A673 (cell line): ENCODE data around the gene ENTPD6.

Experiments
- EZH2 ChIP-seq: fragments of 200-600 bp; sonication (generic); IDR thresholded peaks from 2 replicates; pipeline ENCODE4 v1.6.1; 2017; ENCODE audit warnings: borderline replicate concordance, low read depth, mild to moderate bottlenecking, mixed read lengths, antibody characterized with exemption, low read length; ENCODE audit not compliant: poor library complexity, severe bottlenecking
- TF ChIP-seq, protein P1 (sequence below): fragments of 300-800, 200-600 bp; sonication (generic); conservative IDR thresholded peaks from 2 replicates; pipeline ENCODE4 v1.5.1; 2017; ENCODE audit warnings: low read depth, mild to moderate bottlenecking, antibody characterized with exemption, low read length, moderate library complexity, mixed read lengths

- TF ChIP-seq, protein P1, sequence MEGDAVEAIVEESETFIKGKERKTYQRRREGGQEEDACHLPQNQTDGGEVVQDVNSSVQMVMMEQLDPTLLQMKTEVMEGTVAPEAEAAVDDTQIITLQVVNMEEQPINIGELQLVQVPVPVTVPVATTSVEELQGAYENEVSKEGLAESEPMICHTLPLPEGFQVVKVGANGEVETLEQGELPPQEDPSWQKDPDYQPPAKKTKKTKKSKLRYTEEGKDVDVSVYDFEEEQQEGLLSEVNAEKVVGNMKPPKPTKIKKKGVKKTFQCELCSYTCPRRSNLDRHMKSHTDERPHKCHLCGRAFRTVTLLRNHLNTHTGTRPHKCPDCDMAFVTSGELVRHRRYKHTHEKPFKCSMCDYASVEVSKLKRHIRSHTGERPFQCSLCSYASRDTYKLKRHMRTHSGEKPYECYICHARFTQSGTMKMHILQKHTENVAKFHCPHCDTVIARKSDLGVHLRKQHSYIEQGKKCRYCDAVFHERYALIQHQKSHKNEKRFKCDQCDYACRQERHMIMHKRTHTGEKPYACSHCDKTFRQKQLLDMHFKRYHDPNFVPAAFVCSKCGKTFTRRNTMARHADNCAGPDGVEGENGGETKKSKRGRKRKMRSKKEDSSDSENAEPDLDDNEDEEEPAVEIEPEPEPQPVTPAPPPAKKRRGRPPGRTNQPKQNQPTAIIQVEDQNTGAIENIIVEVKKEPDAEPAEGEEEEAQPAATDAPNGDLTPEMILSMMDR = no peak
- no peak for TF ChIP-seq EZH2
Observed at GRCh38 chr20:25247518-25247955, 52.0 kb downstream of the ENTPD6 start.
